NCI-H1092 treated with DMSO at 0.1 percent for 48 hours (cell line): ENCODE data around the gene KLF2.
A peak's percentile ranks its signal among the peaks of the same experiment; 100 is the strongest.
"Not testable (repeated sequence)": the region's sequence is repeated elsewhere in the genome, so short reads cannot be mapped to it uniquely, and the experiment has no call there.

ENCODE experiments used
- DNase-seq: peaks from one replicate; lab custom pipeline; 2025; lab: John Stamatoyannopoulos, UW

KLF2 gene

DNA sequence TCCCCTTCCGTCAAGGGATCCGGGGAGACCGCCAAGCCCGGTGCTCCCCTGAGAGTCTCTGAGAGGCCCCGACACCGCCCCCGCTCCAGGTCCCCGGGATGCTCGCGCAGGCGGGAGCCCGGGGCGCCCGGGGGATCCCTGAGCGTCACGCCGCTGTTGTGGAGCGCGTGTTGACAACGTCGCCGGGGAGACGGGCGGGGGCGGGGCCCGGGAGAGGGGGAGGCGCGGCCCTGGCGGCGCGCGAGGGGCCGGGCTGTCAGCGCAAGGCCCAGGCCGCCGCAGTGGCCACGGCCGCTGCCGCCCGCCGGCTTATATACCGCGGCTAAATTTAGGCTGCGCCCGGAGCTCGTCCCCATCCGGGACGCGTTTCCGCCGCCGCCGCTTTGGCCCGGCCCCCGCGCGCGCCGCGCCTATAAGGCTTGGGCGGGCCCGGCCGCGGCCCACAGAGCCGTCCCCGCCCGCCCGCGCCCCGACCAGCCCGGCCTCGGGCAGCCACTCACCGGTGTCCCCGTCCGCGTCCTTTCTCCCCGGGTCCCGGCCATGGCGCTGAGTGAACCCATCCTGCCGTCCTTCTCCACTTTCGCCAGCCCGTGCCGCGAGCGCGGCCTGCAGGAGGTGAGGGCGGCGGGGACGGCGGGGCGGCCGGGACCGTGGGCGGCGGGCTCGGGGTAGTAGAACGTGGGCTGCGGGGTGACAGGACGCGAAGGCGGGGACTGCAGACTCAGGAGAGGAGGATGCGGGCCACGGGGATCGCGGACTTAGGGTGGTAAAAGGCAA lies at the start of gene KLF2:
Gene KLF2 (plus strand): TSS at position 443 of the 777 bp plus-strand sequence. CDS start 98 bp downstream, at position 541.
- peak; percentile 42 for DNase-seq

DNA sequence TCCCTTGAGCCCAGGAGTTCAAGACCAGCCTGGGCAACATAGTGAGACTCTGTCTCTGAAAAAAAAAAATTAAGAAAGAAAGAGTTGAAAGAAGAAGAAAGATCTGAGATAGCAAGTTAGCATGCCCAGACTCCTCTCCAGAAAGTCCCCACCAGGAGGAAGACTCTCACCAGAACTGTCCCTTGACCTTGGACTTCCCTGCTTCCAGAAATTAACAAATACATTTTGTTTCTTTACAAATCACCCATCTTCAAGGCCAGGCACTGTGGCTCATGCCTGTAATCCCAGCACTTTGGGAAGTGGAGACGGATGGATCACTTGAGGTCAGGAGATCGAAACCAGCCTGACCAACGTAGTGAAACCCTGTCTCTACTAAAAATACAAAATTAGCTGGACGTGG lies 44.3 kb upstream of the KLF2 start:
- DNase-seq, result no peak

DNA sequence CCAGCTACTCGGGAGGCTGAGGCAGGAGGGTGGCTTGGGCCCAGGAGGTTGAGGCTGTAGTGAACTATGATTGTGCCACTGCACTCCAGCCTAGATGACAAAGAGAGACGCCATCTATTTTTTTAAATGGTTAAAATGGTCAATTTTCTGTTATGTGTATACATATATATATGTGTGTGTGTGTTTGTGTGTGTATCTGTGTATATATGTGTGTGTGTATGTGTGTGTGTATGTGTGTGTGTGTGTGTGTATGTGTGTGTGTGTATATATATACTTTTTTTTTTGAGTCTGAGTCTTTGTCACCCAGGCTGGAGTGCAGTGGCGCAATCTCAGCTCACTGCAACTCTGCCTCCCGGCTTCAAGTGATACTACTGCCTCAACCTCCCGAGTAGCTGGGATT lies 42.9 kb upstream of the KLF2 start:
- no peak for DNase-seq

DNA sequence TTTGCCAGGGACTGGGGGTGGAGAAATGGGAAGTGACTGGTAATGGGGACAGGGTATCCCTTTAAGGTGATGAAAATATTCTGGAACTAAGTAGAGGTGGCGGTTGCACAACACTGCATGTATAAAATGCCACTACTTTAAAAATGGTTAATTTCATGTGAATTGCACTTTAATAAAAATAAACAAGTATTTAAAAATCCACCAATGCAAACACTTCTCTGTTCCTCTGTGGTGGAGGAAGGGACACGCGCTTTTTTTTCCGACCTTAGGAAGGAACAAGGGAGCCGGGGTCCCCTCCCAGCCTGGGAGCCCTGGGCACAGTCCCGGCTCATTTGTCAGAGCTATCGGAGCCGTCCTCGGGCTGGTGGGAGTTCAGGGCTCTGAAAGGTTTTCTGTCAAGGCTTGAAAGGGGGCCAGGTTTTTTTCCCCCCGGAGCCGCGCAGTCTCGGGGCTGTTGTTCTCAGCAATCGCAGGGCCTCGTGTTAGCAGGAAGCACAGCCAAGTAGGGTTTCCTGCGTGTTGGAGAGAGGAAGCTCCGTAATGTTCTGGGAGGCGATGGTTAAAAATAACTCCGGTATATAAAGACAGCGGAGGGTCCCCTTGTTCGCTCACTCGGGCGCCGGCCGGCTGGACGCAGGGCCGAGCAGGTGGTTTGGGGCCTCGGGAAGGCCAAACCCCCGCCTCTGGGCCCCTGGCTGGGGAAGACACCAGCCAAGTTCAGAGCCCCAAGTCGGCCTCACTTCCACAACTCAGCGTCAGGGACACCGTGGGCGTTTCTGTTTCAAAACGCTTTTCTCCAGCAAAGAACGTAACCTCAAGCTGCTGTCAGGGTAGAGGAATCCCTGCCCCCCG lies 41.2 kb upstream of the KLF2 start:
- peak; percentile 76 for DNase-seq

DNA sequence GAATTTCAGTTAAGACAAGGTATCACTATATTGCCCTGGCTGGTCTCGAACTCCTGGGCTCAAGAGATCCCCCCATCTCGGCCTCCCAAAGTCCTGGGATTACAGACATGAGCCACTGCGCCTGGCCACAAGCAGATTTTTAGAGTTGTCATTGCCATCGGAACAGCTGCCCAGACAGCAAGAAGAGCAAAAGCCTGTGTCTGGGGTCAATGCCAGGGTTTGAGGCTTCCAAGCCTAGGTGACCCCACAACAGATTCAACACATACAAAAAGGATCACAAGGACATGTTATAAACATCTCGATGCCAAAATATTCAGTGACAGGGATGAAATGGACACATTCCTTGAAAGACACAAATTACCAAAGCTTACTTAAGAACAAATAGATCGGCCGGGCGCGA lies 40.1 kb upstream of the KLF2 start:
- no peak for DNase-seq

DNA sequence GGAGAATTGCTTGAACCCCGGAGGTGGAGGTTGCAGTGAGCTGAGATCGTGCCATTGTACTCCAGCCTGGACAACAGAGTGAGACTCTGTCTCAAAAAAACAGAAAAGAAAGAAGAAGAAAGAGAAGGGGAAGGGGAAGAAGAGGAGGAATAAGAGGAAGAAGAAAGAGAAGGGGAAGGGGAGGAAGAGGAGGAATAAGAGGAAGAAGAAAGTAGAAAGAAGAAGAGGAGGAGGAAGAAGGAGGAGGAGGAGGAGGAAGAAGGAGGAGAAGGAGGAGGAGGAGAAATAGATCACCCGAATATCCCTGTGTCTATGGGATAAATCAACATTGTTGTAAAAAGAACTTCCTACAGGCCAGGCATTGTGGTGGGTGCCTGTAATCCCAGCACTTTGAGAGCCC lies 39.5 kb upstream of the KLF2 start:
- not testable (repeated sequence) for DNase-seq

DNA sequence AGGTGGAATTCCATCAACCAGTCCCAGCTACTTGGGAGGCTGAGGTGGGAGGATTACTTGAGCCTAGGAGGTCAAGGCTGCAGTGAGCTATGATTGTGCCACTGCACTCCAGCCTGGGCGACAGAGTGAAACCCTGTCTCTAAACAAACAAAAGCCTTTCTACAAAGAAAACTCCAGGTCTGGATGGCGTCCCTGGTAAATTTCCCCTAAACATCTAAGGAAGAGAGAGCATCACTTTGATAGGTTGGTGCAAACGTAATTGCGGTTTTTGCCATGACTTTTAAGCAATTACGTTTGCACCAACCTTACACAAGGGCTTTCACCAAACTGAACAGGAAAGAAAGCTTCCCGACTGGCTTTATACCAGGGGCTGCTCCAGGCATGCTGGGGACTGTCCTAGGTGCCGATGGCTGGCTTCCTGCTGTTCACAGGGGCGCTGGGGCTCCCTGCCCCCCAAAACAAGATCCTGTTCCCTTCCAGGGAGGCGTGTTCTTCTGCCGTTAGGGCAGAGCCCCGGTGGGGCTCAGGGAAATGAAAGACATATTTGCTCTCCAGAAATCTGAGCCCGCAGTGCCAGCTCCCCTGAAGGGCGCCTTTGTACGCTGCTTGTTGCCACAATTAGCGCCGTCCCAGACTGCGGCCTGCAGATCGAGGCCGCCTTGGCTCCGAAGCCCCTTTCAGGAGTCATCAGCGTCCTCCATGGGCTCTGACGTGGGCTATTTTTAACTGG lies 38.7 kb upstream of the KLF2 start:
- peak; percentile 82 for DNase-seq

DNA sequence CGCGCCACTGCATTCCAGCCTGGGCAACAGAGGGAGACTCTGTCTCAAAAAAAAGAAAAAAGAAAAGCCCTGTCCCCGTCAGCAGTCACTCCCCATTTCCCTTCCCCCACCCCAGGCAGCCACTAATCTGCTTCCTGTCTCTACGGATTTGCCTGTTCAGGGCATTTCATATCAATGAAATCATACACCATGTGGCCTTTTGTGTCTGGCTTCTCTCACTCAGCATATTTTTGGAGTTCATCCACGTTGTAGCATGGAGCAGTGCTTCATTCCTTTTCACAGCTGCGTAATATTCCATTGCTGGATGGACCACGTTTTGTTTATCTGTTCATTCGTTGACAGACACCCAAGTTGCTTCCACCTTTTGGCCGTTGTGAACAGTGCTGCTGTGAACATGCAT lies 36.1 kb upstream of the KLF2 start:
- DNase-seq, result no peak

DNA sequence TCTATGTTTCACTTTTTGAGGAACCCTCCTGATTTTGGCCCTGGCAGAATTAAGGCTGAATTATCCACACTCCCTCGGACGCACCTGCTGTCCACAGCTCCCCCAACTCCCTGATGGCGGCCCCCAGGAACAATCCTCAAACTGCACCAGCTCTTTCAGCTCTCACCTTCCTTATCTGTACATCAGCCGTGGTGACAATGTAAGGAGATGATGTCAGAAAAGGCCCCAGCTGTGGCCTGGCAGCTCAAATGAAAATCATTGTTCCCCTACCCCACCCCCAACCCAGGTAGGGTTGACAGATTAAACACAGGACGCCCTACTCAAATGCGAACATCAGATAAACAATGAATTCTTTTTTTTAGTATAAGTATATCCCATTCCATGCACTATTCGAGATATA lies 35.0 kb upstream of the KLF2 start:
- no peak for DNase-seq

DNA sequence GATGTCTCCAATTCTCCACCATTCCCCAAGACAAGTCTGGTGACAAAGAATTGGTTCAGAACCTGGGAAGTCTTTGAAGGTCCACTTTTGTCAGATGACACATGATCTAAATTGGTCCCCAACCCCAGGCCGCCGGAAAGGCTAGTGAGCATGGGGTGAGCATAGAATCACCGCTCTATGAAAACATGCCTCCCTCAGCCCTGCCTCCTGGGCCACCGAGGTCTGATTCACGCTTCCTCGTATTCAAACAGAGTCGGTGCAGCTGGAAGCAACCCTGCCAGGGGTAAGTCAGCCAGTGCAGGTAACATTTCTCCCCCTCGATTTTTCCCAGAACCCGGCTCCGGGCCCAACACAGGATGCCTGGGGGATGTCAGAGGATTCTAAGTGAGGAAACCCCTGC lies 33.9 kb upstream of the KLF2 start:
- DNase-seq, result no peak

DNA sequence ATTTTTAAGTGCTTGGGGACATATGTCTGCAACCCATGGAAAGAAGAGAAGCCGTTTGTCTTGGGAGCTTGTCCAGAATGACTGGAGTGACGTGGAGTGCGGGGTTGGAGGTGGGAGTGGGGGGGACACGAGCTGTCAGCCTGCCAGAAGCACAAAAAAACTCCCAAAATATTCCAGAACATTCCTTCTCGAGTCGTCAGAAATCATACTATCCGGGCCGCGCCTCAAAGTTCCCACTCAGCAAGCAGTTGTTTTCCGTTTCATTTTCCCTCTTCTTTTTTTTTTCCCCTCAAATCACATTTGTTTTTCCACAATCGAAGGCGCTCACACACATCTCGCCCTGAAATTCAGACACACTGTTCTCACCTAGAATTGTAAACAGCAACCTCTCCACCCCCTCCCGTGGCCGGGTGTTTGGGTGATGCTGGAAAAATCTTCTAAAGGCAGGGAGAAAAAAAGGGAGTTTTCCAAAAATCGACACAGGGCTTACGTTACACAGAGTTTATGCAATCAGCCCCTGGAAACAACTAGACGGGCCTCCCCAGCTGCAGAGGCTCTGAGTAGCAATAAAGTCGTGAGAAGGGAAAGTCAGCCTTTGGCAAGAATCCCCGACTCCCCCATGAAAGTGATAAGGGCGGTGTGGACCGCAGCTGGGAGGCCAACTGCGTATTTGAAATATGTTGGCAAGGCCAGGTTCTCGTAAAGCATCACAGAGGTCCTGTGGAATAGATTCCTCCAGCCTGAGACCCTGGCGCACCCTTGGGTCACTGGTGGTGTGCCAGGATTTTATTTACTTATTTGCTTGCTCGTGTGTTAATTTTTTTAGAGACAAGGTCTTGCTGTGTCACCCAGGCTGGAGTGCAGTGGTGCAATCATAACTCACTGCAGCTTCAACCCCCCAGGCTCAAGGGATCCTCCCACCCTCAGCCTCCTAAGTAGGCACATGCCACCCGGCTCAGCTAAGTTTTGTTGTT lies 31.2 kb upstream of the KLF2 start:
- DNase-seq, result peak; percentile 50

DNA sequence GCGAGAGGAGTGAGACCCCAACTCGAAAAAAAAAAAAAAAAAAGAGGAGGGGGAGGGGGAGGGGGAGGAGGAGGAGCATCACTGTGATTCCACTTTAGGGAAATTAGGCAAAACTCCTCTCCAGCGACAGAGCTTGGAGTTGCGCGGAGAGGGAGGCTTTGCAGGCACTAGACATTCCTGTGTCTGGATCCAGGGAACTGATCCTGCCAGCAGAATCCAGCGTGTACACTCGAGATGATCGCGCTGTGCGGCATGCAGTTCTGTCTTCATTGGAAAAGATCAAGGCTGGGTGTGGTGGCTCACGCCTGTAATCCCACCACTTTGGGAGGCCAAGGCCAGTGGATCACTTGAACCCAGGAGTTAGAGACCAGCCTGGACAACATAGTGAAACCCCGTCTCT lies 29.6 kb upstream of the KLF2 start:
- DNase-seq, result no peak

DNA sequence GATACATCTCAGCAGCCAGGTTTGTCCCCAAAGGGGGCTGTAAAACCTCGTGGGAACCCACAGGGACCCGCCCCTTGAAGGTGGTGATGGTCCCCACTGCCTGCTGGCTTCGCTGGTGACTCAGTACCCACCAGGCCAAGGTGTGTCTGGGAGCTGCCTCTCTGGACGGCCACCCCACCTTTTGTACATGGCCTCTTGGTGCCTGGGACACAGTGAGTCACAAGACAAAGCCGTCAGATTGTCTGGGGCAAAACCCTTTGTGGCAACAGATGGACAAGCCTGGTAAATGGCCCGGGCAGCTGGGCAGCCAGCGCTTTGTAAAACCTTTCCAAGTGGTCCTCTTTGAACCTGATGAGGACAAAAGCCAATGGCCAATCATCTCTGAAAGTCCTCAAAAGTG lies 27.9 kb upstream of the KLF2 start:
- no peak for DNase-seq

DNA sequence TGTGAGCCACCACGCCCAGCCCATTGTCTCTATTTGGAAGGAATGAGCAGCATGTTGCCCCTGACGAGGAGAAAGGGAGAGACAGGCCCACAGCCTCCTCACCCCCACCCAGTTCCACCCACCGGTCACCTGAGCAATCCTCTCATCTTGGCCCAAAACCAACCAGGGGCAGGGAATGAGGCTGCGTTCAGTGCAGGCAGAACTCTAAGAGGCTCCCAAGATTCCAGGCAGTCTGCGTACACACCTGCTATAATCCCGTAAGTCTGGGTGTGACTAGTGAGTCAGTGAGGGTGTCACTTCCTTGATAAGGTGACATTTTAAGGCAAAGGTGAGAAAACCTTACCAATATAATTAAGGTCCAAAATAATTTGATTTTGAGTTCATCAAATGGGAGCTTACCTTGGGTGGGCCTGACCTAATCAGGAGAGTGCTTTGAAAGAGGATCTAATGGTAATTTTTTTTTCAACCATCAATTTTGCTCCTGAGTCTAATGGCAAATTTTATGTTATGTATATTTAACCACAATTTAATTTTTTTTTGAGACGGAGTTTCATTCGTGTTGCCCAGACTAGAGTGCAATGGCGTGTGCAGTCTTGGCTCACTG lies 26.9 kb upstream of the KLF2 start:
- no peak for DNase-seq

DNA sequence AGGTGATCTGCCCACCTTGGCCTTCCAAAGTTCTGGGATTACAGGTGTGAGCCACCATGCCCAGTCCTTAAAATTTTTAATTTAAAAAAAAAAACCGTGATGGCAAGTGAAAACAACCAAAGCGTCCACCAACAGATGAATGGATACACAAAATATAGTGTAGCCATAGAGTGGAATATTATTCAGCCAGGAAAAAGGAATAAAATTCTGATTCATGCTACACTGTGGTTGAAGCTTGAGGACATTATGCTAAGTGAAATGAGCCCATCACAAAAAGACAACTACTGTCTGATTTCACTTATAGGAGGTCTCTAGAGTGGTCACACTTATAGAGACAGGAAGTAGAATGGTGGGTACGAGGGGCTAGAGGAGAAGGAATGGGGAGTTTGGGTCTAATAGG lies 26.3 kb upstream of the KLF2 start:
- no peak for DNase-seq

DNA sequence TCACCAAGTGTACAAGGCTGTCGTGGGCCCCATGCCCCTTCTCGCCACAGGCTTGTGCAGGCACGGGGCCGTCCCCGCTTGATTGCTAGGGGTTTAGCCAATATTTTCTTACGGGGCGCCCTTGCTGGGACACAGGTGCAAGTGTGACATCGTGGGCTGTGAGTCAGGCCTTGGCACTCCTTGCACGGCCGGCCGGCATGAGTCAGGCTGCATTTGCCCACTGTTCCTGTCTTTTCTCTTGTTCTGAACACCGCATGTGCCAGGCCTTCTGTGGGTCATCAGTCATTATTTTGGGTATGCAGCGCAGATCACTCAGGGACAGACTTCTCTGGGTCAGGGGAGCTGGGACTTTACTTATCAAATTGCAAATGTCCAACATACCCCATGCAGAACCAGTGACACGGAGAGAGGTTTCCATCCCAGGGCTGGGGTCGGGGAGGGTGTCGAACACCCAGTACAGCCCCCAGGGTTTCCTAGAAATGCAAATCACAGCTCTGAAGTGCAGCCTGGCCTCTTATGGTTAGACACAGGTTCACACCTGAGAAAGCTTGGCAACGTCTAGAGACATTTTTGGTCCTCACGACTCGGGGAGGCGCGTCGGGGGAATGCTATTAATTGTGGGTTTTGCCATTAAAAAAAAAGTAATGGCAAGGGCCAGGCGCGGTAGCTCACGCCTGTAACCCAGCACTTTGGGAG lies 22.5 kb upstream of the KLF2 start:
- no peak for DNase-seq

DNA sequence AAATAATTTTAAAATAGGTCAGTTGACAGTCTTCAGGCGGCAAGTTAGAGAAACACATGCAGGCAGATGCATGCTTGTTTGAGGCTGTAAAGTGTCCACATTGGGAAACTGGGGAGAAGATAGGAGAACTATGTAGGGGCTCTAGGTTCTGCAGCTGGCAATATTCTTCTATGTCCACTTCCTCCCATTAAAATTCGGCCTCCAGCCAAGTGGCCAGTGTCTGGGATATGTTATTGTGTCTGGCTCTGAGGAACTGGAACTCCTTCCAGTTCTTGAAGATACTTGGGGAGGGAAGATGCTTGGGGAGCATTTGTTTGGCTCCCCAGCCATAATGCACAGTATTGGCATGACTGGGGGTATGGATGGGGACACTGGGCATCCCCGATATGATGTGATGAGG lies 20.9 kb upstream of the KLF2 start:
- DNase-seq, result no peak

DNA sequence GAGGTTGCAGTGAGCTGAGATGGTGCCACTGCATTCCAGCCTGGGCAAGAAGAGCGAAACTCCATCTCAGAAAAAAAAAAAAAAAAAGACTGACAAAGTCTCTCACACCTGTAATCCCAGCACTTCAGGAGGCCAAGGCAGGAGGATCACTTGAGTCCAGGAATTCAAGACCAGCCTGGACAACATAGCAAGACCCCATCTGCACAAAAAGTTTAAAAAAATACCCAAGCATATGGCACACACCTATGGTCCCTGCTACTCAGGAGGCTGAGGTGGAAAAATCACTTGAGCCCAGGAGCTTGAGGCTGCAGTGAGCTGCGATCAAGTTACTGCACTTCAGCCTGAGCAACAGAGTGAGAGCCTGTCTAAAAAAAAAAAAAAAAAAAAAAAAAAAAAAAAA lies 20.1 kb upstream of the KLF2 start:
- not testable (repeated sequence) for DNase-seq

DNA sequence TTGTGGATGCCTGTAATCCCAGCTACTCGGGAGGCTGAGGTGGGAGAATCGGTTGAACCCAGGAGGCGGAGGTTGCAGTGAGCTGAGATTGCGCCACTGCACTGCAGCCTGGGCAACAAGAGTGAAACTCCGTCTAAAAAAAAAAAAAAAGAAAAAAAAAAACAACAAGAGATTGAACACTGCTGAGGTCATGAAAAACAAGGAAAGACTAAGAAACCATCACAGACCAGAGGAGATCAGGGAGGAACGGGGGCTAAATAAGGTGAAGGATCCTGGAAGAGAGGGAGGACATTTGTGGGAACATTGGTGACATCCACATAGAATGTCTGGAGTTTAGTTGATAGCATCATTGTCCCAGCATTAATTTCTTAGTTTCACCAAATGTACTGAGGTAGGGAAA lies 19.6 kb upstream of the KLF2 start:
- not testable (repeated sequence) for DNase-seq

DNA sequence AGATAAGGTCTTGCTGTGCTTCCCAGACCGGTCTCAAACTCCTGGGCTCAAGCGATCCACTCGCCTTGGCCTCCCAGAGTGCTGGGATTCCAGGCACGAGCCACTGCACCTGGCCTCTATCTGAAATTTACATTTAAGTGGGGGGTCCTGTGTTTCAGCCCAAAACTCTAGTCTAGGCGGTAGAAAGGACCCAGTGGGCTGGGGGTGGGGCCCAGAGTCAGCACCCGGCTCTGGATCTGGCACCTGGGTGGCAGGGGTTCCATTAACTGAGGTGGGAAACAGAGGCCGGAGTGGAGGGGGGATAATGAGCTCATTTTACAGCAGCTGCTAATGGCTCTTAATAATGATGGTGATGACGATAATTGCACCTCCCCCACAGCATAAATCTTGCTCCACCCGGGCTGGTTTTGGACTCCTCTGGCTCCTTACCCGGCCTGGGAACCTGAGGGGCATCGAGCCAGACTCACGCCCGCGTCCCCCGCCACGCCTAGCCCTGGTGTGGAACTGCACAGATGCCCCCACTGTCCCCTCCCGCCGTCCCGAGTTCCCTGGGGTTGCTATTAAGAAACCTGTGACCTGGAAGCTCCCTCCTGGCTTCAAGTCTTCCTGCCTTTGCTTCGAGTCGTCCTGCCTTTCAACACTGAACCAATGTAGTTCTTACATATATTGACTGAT lies 17.8 kb upstream of the KLF2 start:
- DNase-seq, result no peak
